HG03460 (cell line): ENCODE results near the gene PIK3IP1.

Experiments
- ATAC-seq: cut with Tn5 transposase; IDR thresholded peaks from one replicate; pipeline ENCODE4 v1.9.1; 2021; ENCODE audit not compliant: unreplicated experiment

PIK3IP1 gene

GRCh38 chr22:31279821-31280505, 12.3 kb downstream of the PIK3IP1 start:
- no peak for ATAC-seq

GRCh38 chr22:31279327-31279669, 13.0 kb downstream of the PIK3IP1 start:
- ATAC-seq, result no peak

GRCh38 chr22:31278626-31279326, 13.5 kb downstream of the PIK3IP1 start:
- ATAC-seq, result no peak

- ATAC-seq, result no peak
Observed at GRCh38 chr22:31278151-31278621, 14.1 kb downstream of the PIK3IP1 start.

GRCh38 chr22:31277741-31278140, 14.5 kb downstream of the PIK3IP1 start:
- no peak for ATAC-seq

GRCh38 chr22:31276426-31277167, 15.7 kb downstream of the PIK3IP1 start:
- ATAC-seq, result no peak

GRCh38 chr22:31275576-31275975, 16.7 kb downstream of the PIK3IP1 start:
- ATAC-seq, result no peak

- no peak for ATAC-seq
Observed at GRCh38 chr22:31275018-31275417, 17.3 kb downstream of the PIK3IP1 start.

GRCh38 chr22:31274017-31274416, 18.3 kb downstream of the PIK3IP1 start:
- no peak for ATAC-seq

GRCh38 chr22:31272522-31273446, 19.5 kb downstream of the PIK3IP1 start:
- ATAC-seq, result no peak

- no peak for ATAC-seq
Observed at GRCh38 chr22:31271485-31271884, 20.8 kb downstream of the PIK3IP1 start.

- no peak for ATAC-seq
Observed at GRCh38 chr22:31271026-31271425, 21.3 kb downstream of the PIK3IP1 start.

GRCh38 chr22:31269892-31270579, 22.3 kb downstream of the PIK3IP1 start:
- no peak for ATAC-seq

GRCh38 chr22:31268281-31268680, 24.0 kb downstream of the PIK3IP1 start:
- ATAC-seq, result no peak

GRCh38 chr22:31263896-31264640, 28.2 kb downstream of the PIK3IP1 start:
- no peak for ATAC-seq

GRCh38 chr22:31262312-31263133, 29.8 kb downstream of the PIK3IP1 start:
- ATAC-seq, result no peak

- no peak for ATAC-seq
Observed at GRCh38 chr22:31260474-31260856, 31.8 kb downstream of the PIK3IP1 start.

- ATAC-seq, result no peak
Observed at GRCh38 chr22:31259798-31260473, 32.4 kb downstream of the PIK3IP1 start.
